ENCODE results near the gene OR7G3.

DNA sequence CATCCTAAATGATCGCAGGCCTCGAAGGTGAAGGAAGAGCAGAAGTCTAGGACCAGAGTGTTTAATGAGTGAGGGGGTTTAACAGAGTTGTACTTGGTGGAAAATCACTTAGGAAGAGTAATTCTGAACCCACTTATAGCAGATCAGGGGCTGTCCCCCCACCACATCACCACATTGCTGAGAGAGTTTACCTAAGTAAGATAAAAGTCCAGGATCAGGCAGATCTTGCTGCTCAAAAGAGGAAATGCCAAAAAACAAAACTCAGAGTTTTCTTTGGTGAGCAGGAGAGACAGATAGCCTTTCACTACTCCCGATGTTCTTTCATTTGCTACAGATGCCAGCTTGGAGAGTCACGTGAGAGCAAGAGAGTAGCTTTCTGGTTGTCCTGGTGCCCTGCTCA lies 28.8 kb upstream of the OR7G3 start:
- TF ChIP-seq CTCF (IDR thresholded peaks at IDR 0.05) = no peak
- TF ChIP-seq POLR2A (IDR thresholded peaks at IDR 0.05) = no peak

All from adrenal gland (tissue), 5 donors.